ENCODE measurements around the gene TXNRD2. TPM values are rescaled to one million over a fixed set of nuclear protein-coding genes. Genes with fewer than 3 reads are reported as not detected.

Gene TXNRD2
- polyA plus RNA-seq, 1 donor from 2014 or later: 4.1 TPM

GRCh38 chr22:19873960-19874306 is 67.7 kb downstream of the TXNRD2 start:
- peak overlapping the region; percentile 83 for H3K27ac ChIP-seq (ENCODE audit: low read length)
- H3K9me2 ChIP-seq (ENCODE audit: insufficient read depth, low read length): no peaks in the 10 kb centered on the region
- H3K36me3 ChIP-seq (ENCODE audit: insufficient read depth, low read length): no peaks in the 10 kb centered on the region
- no peaks in the 10 kb centered on the region for H3K27me3 ChIP-seq (ENCODE audit: insufficient read depth, low read depth, low read length)
- H3F3A ChIP-seq (ENCODE audit: insufficient read depth, low read length, poor library complexity, severe bottlenecking): no peaks in the 10 kb centered on the region
- no peaks in the 10 kb centered on the region for H3K79me2 ChIP-seq (replicated peaks; ENCODE audit: insufficient read depth, low read length)
- no peaks in the 10 kb centered on the region for H4K20me1 ChIP-seq (ENCODE audit: insufficient read depth)
- H3K4me2 ChIP-seq (ENCODE audit: low read length): no peak overlapping the region
- no peak overlapping the region for H2AFZ ChIP-seq (ENCODE audit: low read depth, low read length)
- no peak overlapping the region for H3K4me3 ChIP-seq (ENCODE audit: low read length)
- TF ChIP-seq RAD21 (conservative IDR thresholded peaks at IDR 0.05) (no peak), POLR2AphosphoS5 (IDR thresholded peaks at IDR 0.05) (no peak), EP300 (conservative IDR thresholded peaks at IDR 0.05; ENCODE audit: poor library complexity, severe bottlenecking) (no peak)
- TF ChIP-seq, protein P1, sequence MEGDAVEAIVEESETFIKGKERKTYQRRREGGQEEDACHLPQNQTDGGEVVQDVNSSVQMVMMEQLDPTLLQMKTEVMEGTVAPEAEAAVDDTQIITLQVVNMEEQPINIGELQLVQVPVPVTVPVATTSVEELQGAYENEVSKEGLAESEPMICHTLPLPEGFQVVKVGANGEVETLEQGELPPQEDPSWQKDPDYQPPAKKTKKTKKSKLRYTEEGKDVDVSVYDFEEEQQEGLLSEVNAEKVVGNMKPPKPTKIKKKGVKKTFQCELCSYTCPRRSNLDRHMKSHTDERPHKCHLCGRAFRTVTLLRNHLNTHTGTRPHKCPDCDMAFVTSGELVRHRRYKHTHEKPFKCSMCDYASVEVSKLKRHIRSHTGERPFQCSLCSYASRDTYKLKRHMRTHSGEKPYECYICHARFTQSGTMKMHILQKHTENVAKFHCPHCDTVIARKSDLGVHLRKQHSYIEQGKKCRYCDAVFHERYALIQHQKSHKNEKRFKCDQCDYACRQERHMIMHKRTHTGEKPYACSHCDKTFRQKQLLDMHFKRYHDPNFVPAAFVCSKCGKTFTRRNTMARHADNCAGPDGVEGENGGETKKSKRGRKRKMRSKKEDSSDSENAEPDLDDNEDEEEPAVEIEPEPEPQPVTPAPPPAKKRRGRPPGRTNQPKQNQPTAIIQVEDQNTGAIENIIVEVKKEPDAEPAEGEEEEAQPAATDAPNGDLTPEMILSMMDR (IDR thresholded peaks at IDR 0.05; ENCODE audit: poor library complexity, severe bottlenecking): no peak
- no peaks in the 10 kb centered on the region for H3K9me3 ChIP-seq (ENCODE audit: low read length)
- peak overlapping the region; percentile 66 for H3K9ac ChIP-seq (ENCODE audit: low read length)

GRCh38 chr22:19873138-19873959 is 68.3 kb downstream of the TXNRD2 start:
- no peaks in the 10 kb centered on the region for H4K20me1 ChIP-seq (ENCODE audit: insufficient read depth)
- no peak overlapping the region for H3K4me2 ChIP-seq (ENCODE audit: low read length)
- no peaks in the 10 kb centered on the region for H3K36me3 ChIP-seq (ENCODE audit: insufficient read depth, low read length)
- H3K27me3 ChIP-seq (ENCODE audit: insufficient read depth, low read depth, low read length): no peaks in the 10 kb centered on the region
- no peak overlapping the region for H3K4me3 ChIP-seq (ENCODE audit: low read length)
- H3K79me2 ChIP-seq (replicated peaks; ENCODE audit: insufficient read depth, low read length): no peaks in the 10 kb centered on the region
- no peaks in the 10 kb centered on the region for H3K9me3 ChIP-seq (ENCODE audit: low read length)
- peak overlapping the region; percentile 66 for H3K9ac ChIP-seq (ENCODE audit: low read length)
- H2AFZ ChIP-seq (ENCODE audit: low read depth, low read length): no peak overlapping the region
- H3K27ac ChIP-seq (ENCODE audit: low read length): peak overlapping the region; percentile 83
- H3F3A ChIP-seq (ENCODE audit: insufficient read depth, low read length, poor library complexity, severe bottlenecking): no peaks in the 10 kb centered on the region
- H3K9me2 ChIP-seq (ENCODE audit: insufficient read depth, low read length): no peaks in the 10 kb centered on the region
- TF ChIP-seq, protein P1 (IDR thresholded peaks at IDR 0.05; ENCODE audit: poor library complexity, severe bottlenecking): no peak
- TF ChIP-seq POLR2AphosphoS5 (IDR thresholded peaks at IDR 0.05) (no peak), REST (IDR thresholded peaks at IDR 0.05; ENCODE audit: borderline replicate concordance) (no peak), TAF1 (IDR thresholded peaks at IDR 0.05; ENCODE audit: low read depth) (no peak), SMC3 (conservative IDR thresholded peaks at IDR 0.05; ENCODE audit: poor library complexity) (no peak), EZH2 (IDR thresholded peaks at IDR 0.05; ENCODE audit: borderline replicate concordance, insufficient read depth, low read length, poor library complexity, severe bottlenecking) (no peak), MXI1 (conservative IDR thresholded peaks at IDR 0.05; ENCODE audit: poor library complexity, severe bottlenecking) (no peak), EP300 (conservative IDR thresholded peaks at IDR 0.05; ENCODE audit: poor library complexity, severe bottlenecking) (no peak), RAD21 (conservative IDR thresholded peaks at IDR 0.05) (no peak)
